Measurements from ENCODE around the gene PEX11G.

Gene PEX11G

GRCh38 chr19:7492558-7492957 is 3.7 kb upstream of the PEX11G start:
- no peak for DNase-seq

DNA sequence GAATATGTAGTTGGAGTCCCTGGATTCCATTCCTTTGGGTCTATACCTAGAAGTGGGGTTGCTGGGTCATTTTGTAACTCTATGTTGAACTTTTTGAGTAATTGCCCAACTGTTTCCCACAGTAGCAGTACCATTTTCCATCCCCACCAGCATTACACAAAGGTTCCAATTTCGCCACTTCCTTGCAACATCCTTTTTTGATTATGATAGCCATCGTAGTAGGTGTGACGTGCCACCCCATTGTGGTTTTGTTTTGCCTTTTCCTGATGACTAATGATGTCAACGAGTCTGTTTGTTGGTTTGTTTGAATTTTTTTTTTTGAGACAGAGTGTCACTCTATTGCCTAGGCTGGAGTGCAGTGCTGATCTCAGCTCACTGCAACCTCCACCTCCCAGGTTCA is 3.3 kb upstream of the PEX11G start:
- DNase-seq = no peak

GRCh38 chr19:7489609-7490044 is 792 bp upstream of the PEX11G start:
- no peak for DNase-seq

- no peak for DNase-seq
These were observed 1.9 kb downstream of the PEX11G start for GRCh38 chr19:7486923-7487322.

- no peak for DNase-seq
These were observed 5.1 kb downstream of the PEX11G start for GRCh38 chr19:7483720-7484201.

- no peak for DNase-seq
These were observed 6.0 kb downstream of the PEX11G start for GRCh38 chr19:7482584-7483439.

GRCh38 chr19:7480970-7481255 is 7.9 kb downstream of the PEX11G start:
- DNase-seq = no peak

GRCh38 chr19:7480222-7480969 is 8.4 kb downstream of the PEX11G start:
- DNase-seq = no peak

DNA sequence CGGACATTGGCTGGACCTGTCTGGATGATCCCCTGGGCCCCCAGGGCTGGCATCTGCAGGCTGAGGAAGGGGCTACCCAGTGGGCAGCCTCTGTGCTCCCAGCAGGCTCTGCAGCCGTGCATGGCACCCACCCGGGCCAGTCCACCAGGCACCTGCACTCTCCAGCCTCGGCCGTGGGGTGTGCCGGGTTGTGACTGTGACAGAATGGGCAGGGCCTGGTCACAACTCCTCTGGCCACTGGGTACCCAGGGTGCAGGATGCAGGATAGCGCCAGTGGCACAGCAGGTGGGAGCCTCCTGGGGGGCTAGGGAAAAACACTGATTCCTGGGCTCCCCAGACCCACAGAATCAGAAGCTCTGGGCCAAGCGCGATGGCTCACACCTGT is 10.0 kb downstream of the PEX11G start:
- DNase-seq = no peak

DNA sequence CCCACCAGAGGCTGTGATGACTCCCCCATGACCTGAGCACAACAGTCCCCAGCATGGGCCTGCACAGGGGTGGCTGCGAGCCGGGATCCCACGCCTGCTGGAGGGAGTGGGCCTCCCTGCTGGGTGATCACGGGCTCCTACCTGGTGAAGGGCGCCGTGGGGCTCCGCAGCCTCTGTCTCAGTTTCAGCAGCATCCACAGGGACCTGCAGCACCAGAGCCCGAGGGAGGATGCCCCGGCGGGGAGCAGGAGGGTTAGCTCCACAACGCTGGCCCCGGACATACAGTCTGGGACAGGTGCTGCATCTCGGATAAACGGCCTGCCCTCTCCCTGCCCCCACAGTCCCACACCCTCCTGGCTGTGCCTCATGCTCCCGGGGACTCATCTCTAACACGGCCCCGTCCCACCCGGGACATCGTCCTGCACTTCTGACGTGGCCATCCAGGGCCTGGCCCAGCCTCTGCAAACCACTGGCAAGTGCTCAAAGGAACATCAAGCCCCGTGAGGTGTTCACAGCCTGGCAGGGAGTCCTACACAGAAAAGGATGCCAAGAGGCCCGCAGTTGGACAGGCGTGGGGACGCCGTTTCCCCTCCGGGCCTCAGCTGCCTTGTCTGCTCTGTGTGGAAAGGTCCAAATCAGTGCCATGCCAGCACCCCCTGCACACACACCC is 10.5 kb downstream of the PEX11G start:
- no peak for DNase-seq

DNA sequence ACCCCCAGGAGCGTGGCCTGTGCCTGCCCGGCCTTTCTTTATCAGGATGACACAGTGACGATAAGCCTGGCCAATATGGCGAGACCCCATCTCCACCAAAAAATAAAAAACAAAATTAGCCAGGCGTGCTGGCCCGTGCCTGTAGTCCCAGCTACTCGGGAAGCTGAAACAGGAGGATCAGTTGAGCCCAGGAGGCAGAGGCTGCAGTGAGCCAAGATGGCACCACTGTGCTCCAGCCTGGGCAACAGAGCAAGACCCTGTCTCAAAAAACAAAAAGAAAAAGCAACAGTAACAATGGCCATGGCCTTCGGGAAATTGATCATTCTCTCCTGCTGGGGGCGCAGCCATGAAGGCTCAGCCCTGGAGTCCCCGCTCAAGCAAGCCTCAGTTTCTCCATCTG is 11.1 kb downstream of the PEX11G start:
- no peak for DNase-seq

- DNase-seq = no peak
These were observed 11.9 kb downstream of the PEX11G start for GRCh38 chr19:7476777-7477494.

DNA sequence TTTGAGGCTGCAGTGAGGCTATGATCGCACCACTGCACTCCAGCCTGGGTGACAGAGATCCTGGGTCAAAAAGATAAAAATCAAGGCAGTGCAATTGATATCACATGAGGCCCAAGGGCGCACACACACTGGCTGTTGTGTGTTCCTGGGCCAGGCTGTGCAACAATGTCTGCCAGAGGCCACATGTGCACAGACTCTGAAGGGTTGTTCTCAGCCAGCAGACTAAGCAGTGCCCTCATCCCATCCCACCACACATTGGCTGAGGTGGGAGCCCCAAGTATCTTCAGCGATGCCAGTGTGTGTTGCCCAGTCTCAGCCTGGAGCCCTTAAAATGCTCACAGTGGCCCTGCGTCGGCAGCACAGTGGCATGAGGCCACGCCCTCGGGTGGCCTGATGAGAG is 12.6 kb downstream of the PEX11G start:
- DNase-seq = no peak

- DNase-seq = no peak
These were observed 13.2 kb downstream of the PEX11G start for GRCh38 chr19:7475665-7476064.

DNA sequence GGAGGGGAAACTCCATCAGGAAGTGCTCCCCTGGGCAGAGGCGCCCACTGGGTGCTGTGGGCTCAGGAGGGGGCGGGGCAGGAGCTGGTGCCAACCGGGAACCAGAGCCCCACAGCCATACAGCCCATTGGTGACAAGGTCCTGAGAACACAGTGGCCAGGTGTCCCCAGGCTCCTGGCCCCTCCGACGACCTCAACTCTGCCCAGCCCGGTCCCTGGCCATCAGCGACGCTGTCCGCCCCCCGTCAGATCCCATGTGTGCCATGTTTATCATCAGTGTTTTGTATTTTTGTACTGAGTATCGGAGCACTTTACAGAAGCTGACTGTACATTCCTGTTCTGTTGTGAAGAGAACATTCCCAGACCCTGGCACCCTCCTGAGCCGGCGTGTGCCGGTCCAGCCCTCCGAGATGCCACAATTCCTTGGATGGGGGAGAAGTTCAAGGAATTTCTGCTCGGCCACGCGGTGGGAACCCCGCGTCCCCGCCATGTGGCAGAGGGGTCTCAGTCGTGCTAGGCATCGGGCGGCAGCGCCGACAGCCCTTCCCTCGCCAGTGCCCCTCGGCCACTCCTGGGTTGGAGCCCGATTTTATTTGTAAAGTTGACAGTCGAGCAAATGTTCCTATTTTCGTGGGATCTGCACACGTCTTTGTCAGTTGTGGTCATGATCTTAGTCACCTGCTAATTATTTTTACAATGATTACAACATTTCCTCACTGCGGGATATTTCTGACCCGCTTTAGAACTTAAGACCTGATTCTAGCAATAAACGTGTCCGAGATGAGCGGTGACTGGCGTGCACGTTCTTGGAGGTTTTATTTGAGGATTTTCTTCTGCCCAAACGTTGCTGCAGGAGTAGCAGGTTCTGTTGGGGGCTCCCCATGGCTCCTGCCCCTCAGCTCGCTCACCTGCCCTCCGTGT is 16.9 kb downstream of the PEX11G start:
- no peak for DNase-seq

DNA sequence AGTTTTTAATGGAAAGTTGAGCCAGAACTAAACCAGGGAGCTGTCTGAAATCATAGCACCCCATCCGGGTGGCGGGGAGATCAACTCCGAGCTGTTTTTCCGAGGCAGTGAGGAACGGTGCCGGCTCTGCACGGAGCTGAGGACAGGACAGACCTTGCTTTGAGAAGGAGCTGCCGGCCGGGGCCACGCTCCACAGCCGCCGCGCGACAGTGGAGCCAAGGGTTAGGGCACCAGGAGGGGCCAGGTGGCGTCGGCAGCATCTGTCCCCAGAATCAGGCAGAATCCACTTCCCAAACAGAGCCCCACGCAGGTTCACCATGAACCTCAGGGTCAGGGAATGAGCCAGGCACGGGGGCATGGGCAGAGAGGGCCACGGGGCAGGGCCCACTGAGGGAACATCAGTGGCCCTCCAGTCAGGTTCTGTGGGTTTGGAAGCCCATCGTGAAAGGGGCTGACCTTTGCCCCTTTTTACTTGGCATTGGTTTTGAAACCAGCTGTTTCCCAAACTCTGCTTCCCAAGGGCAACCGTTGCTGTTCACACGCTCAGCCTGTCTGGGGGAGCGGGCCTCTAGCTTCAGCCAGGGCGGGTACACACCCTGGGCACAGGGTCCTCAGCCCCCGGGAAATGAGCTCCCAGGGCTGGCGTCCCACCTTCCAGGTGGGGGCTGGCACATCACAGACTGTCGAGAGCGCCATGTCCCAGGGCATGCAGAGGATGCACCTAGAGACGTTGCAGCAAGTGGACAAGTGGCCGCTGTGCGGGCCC is 18.1 kb downstream of the PEX11G start:
- DNase-seq = no peak

DNA sequence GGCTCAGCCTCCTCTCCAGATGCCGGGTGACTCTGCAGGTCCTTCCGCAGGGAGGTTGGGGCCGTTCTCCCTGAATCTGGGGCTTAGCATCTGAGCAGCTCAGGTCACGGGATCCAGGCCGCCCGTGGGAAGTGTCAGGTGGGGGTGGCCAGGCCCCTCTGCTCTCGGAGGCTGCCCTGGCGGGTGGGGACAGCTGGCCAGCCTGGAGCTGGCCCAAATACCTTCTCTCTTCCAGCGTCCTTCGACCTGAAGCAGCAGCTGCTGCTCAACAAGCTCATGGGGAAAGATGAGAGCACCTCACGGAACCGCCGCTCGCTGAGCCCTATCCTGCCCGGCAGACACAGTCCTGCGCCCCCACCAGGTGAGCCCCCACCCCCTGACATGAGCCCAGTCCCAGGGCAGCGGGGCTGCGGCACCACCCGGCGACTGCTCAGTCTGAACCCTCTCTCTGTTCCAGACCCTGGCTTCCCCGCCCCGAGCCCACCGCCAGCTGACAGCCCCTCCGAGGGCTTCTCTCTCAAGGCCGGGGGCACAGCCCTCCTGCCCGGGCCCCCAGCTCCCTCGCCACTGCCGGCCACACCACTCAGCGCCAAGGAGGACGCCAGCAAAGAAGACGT is 19.1 kb downstream of the PEX11G start:
- DNase-seq = no peak

GRCh38 chr19:7468840-7469239 is 20.0 kb downstream of the PEX11G start:
- no peak for DNase-seq

GRCh38 chr19:7467009-7467989 is 21.5 kb downstream of the PEX11G start:
- DNase-seq = no peak
